ENCODE data around the gene KRTAP19-8.
A peak's percentile ranks its signal among the peaks of the same experiment; 100 is the strongest.

The KRTAP19-8 gene

DNA sequence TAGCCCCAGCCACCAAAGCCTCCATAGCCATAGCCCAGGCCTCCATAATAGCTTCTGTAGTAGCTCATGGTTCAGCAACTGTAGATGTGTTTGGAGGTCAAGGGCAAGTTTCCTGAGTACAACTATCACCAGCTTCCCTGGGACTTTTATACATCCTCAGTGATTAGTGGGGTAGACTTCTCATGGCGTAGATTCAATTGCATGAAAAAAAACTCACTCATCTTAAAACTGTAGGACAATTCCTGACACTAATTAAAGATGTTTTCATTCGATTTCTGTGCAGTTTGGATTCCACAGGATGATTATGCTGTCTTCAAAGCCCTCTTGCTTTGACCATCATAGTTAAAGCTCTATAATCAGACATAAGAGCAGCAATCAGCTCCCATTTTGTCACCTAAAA, at the start of gene KRTAP19-8:
Gene KRTAP19-8 (minus strand): TSS at position 101 of the 400 bp plus-strand sequence. CDS start 33 bp downstream, at position 68.
- Histone ChIP-seq H3K4me2 (no peak within 1 kb of the TSS), H3K36me3 (no peaks in the 10 kb centered on the region), H4K20me1 (no peaks in the 10 kb centered on the region), H3K4me3 (no peak within 1 kb of the TSS), H3K9me3 (no peaks in the 10 kb centered on the region), H3K9ac (no peak within 1 kb of the TSS), H3K4me1 (no peaks in the 10 kb centered on the region), H3K27me3 (no peaks in the 10 kb centered on the region), H3K27ac (no peak within 1 kb of the TSS)
- TF ChIP-seq Cebpa-rat (IDR thresholded peaks at IDR 0.05), result no peak

- no peaks in the 10 kb centered on the region for H3K4me1 ChIP-seq
- no peak overlapping the region for H3K9ac ChIP-seq
- H3K4me2 ChIP-seq, result no peak overlapping the region
- H3K27ac ChIP-seq, result no peak overlapping the region
- no peak overlapping the region for H3K4me3 ChIP-seq
- H3K9me3 ChIP-seq, result peaks cover 14% of the 10 kb centered on the region
- H4K20me1 ChIP-seq, result no peaks in the 10 kb centered on the region
- TF ChIP-seq Cebpa-rat (IDR thresholded peaks at IDR 0.05), result no peak
- no peaks in the 10 kb centered on the region for H3K36me3 ChIP-seq
- H3K27me3 ChIP-seq, result no peaks in the 10 kb centered on the region
These were observed 49.6 kb upstream of the KRTAP19-8 start for GRCh38 chr21:31087639-31088473.

DNA sequence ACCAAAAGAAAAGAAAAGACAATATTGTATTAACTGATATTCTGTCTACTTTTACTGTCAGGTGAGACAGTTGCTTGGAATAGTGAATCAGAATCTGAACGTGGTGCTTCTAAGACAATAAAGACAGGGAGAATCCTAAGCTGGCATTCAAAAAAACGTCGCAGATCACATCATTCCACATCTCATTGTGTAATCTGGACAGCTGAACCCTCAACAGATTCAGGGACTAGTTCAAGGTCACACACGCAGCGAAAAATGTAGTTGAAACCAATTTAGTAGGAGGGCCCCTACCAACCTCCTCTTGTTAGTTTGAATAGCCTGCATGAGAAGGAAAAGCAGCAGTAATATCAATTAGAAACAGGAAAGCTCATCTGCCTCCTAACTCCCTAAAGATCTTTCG, 46.4 kb upstream of the KRTAP19-8 start:
- no peak overlapping the region for H3K4me3 ChIP-seq
- no peak overlapping the region for H3K27ac ChIP-seq
- H3K9me3 ChIP-seq, result peaks cover 14% of the 10 kb centered on the region
- H3K4me1 ChIP-seq, result no peaks in the 10 kb centered on the region
- H4K20me1 ChIP-seq, result no peaks in the 10 kb centered on the region
- no peak overlapping the region for H3K9ac ChIP-seq
- H3K36me3 ChIP-seq, result no peaks in the 10 kb centered on the region
- no peaks in the 10 kb centered on the region for H3K27me3 ChIP-seq
- TF ChIP-seq Cebpa-rat (IDR thresholded peaks at IDR 0.05), result no peak
- H3K4me2 ChIP-seq, result no peak overlapping the region

DNA sequence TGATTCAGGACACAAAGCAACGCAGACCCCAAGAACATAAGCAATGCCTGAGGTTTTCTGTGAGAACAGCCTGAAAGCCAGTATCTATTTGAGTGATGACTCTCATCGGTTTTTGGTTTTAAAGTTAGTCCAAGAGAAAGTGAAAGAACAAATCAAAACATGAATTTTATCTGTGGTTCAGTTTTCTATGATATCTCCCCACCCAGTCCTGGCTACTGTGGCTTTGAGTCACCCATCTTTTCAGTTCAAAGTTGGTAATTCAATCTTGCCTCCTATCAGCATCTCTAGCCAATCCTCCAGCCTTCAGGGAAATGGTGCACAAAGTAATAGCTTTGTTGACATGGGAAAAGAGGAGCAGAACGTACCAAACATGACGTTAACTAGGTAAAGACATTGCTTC, 40.5 kb upstream of the KRTAP19-8 start:
- no peak overlapping the region for H3K4me2 ChIP-seq
- H3K27ac ChIP-seq, result no peak overlapping the region
- no peaks in the 10 kb centered on the region for H3K4me1 ChIP-seq
- no peak overlapping the region for H3K9ac ChIP-seq
- no peaks in the 10 kb centered on the region for H3K27me3 ChIP-seq
- H4K20me1 ChIP-seq, result no peaks in the 10 kb centered on the region
- no peak for TF ChIP-seq Cebpa-rat (IDR thresholded peaks at IDR 0.05)
- H3K4me3 ChIP-seq, result no peak overlapping the region
- H3K36me3 ChIP-seq, result no peaks in the 10 kb centered on the region
- H3K9me3 ChIP-seq, result no peaks in the 10 kb centered on the region

GRCh38 chr21:31078216-31078615, 39.9 kb upstream of the KRTAP19-8 start:
- no peak overlapping the region for H3K27ac ChIP-seq
- no peak overlapping the region for H3K4me2 ChIP-seq
- H3K9ac ChIP-seq, result no peak overlapping the region
- H4K20me1 ChIP-seq, result no peaks in the 10 kb centered on the region
- H3K4me1 ChIP-seq, result no peaks in the 10 kb centered on the region
- TF ChIP-seq Cebpa-rat (IDR thresholded peaks at IDR 0.05), result no peak
- H3K27me3 ChIP-seq, result no peaks in the 10 kb centered on the region
- H3K36me3 ChIP-seq, result no peaks in the 10 kb centered on the region
- H3K9me3 ChIP-seq, result no peaks in the 10 kb centered on the region
- no peak overlapping the region for H3K4me3 ChIP-seq

DNA sequence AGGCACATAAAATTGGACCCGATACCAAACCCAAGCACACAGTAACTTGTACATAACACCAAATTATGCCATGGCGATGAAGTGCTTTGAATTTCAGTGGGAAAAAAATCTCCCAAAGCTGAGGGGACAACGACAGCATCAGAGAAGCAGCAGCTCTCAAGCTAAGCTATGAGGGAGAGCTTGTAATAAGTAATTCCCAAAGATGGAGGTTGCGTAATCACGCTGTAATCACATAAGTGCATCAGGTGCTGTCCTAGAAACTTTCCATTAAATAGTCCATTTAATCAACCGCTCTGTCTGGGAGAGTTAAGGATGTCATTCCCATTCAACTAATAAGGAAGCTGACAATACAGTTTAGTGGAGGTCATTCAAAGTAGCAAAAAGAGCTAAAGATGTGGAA, 37.6 kb upstream of the KRTAP19-8 start:
- H3K36me3 ChIP-seq, result no peaks in the 10 kb centered on the region
- H3K27ac ChIP-seq, result no peak overlapping the region
- H3K9me3 ChIP-seq, result no peaks in the 10 kb centered on the region
- H4K20me1 ChIP-seq, result no peaks in the 10 kb centered on the region
- no peak overlapping the region for H3K9ac ChIP-seq
- H3K4me1 ChIP-seq, result no peaks in the 10 kb centered on the region
- no peak overlapping the region for H3K4me2 ChIP-seq
- no peaks in the 10 kb centered on the region for H3K27me3 ChIP-seq
- TF ChIP-seq Cebpa-rat (IDR thresholded peaks at IDR 0.05), result peak; percentile 90
- H3K4me3 ChIP-seq, result no peak overlapping the region

DNA sequence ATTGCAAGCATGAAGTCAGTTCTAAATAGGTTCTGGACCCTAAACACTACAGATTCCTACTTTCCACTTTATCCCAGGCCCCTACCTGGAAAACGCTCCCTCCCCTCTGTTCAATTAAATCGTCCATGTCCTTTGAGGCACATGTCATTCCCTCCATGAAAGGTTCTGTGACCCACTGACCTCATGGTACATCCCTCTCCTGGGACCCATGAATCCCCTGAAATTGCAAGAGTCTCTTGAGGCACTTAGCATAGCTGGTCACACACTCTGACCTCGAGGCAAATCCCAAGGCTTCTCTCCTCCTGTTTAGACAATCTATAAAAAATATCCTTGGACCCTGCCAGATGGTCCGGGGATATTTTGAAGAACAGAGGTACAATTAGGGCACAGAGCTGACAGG, 34.3 kb upstream of the KRTAP19-8 start:
- Histone ChIP-seq H3K9me3 (no peaks in the 10 kb centered on the region), H4K20me1 (no peaks in the 10 kb centered on the region), H3K36me3 (no peaks in the 10 kb centered on the region)

GRCh38 chr21:31064803-31065202, 26.5 kb upstream of the KRTAP19-8 start:
- Histone ChIP-seq H3K36me3 (no peaks in the 10 kb centered on the region), H3K27me3 (no peaks in the 10 kb centered on the region), H3K9ac (no peak overlapping the region), H3K4me2 (no peak overlapping the region), H4K20me1 (no peaks in the 10 kb centered on the region), H3K4me3 (no peak overlapping the region), H3K27ac (no peak overlapping the region), H3K9me3 (no peaks in the 10 kb centered on the region), H3K4me1 (no peaks in the 10 kb centered on the region)
- TF ChIP-seq Cebpa-rat (IDR thresholded peaks at IDR 0.05), result no peak

More for the DNA sequence above, 34.3 kb upstream of the KRTAP19-8 start:
- H3K4me1 ChIP-seq, result no peaks in the 10 kb centered on the region
- no peak for TF ChIP-seq Cebpa-rat (IDR thresholded peaks at IDR 0.05)
- H3K9ac ChIP-seq, result no peak overlapping the region
- no peak overlapping the region for H3K27ac ChIP-seq
- no peaks in the 10 kb centered on the region for H3K27me3 ChIP-seq
- H3K4me2 ChIP-seq, result no peak overlapping the region
- H3K4me3 ChIP-seq, result no peak overlapping the region

DNA sequence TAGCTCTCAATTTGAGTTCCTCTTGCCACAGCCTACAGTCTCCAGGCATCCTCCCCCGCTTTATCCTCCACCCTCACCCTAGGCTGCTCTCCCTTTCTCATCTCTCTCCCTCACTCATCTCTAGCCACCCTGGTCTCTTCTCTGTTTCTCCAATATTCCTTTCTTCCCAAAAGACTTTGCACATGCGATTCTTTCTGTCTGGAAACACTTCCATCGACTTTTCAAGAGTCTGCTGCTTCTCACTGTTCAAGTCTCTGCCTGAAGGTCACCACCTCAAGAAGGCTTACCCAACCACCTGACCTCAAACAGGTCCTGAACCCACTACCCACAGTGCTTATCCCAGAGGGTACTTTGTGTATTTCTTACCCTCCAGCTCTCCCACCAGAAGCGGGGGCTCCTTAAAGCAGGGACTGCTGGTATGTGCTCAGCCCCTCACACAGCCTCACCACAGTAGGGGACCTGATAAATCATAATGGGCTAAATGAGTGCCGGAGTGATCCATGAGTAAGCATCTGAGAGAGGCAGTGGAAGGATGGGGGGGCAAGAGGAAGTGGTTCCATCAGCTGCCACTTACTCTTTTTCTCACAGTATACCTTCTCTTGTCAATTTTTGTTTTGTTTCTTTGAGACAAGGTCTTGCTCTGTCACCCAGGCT, 14.3 kb upstream of the KRTAP19-8 start:
- Histone ChIP-seq H3K4me2 (no peak overlapping the region), H4K20me1 (no peaks in the 10 kb centered on the region), H3K9me3 (no peaks in the 10 kb centered on the region), H3K27me3 (no peaks in the 10 kb centered on the region), H3K9ac (no peak overlapping the region), H3K27ac (no peak overlapping the region), H3K36me3 (no peaks in the 10 kb centered on the region), H3K4me1 (no peaks in the 10 kb centered on the region), H3K4me3 (no peak overlapping the region)
- no peak for TF ChIP-seq Cebpa-rat (IDR thresholded peaks at IDR 0.05)

DNA sequence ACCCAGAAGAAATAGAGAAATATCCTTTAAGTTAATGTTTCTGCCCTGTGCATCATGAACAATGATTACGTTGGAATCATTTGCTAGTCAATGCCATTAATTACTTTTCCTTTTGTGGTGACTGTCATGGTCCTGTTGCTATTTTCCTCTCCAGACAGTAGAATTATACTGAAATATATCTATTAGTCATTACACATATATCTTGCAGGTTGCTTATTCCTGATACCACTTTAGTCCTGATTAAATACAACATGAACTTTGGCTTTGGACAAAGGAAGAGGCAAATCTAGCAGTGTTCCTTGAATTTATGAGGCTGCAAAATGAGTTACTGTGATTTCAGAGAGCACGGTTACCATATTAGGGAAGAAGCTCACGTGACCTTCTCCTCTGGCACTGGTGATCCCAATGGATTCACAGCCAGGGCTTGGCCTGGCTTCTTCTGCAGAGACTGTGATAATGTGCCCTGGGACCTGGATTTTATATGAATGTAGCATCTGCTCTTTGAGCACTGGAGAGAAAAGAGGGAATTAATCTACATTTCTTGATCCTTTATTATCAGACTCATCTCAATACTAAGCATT, 12.4 kb upstream of the KRTAP19-8 start:
- no peaks in the 10 kb centered on the region for H4K20me1 ChIP-seq
- H3K27ac ChIP-seq, result no peak overlapping the region
- H3K9ac ChIP-seq, result no peak overlapping the region
- TF ChIP-seq Cebpa-rat (IDR thresholded peaks at IDR 0.05), result no peak
- no peaks in the 10 kb centered on the region for H3K9me3 ChIP-seq
- H3K27me3 ChIP-seq, result no peaks in the 10 kb centered on the region
- H3K4me2 ChIP-seq, result no peak overlapping the region
- H3K4me3 ChIP-seq, result no peak overlapping the region
- no peaks in the 10 kb centered on the region for H3K36me3 ChIP-seq
- no peaks in the 10 kb centered on the region for H3K4me1 ChIP-seq

Measured in BLaER1 (cell line).